ENCODE measurements around the gene PRKAR1A.
A peak's percentile ranks its signal among the peaks of the same experiment; 100 is the strongest.
"Not testable (repeated sequence)": the region's sequence is repeated elsewhere in the genome, so short reads cannot be mapped to it uniquely, and the experiment has no call there.

PRKAR1A gene

GRCh38 chr17:68511671-68512246 is 471 bp upstream of the PRKAR1A start:
- peak; percentile 64 for DNase-seq (ENCODE audit: low read depth)

GRCh38 chr17:68512960-68513474 is 787 bp downstream of the PRKAR1A start:
- no peak for DNase-seq (ENCODE audit: low read depth)

GRCh38 chr17:68513932-68514331 is 1.7 kb downstream of the PRKAR1A start:
- no peak for DNase-seq (ENCODE audit: low read depth)

GRCh38 chr17:68514831-68515635 is 2.8 kb downstream of the PRKAR1A start:
- DNase-seq (ENCODE audit: low read depth): no peak

- no peak for DNase-seq (ENCODE audit: low read depth)
Observed at GRCh38 chr17:68516732-68517131, 4.5 kb downstream of the PRKAR1A start.

GRCh38 chr17:68517605-68518004 is 5.4 kb downstream of the PRKAR1A start:
- DNase-seq (ENCODE audit: low read depth): not testable (repeated sequence)

- DNase-seq (ENCODE audit: low read depth): no peak
Observed at GRCh38 chr17:68518063-68518815, 6.0 kb downstream of the PRKAR1A start.

- not testable (repeated sequence) for DNase-seq (ENCODE audit: low read depth)
Observed at GRCh38 chr17:68519051-68519450, 6.8 kb downstream of the PRKAR1A start.

GRCh38 chr17:68519911-68520310 is 7.7 kb downstream of the PRKAR1A start:
- DNase-seq (ENCODE audit: low read depth): no peak

GRCh38 chr17:68522266-68522665 is 10.0 kb downstream of the PRKAR1A start:
- DNase-seq (ENCODE audit: low read depth): no peak

GRCh38 chr17:68526548-68526947 is 14.3 kb downstream of the PRKAR1A start:
- no peak for DNase-seq (ENCODE audit: low read depth)

- DNase-seq (ENCODE audit: low read depth): no peak
Observed at GRCh38 chr17:68527314-68527713, 15.1 kb downstream of the PRKAR1A start.

- no peak for DNase-seq (ENCODE audit: low read depth)
Observed at GRCh38 chr17:68531252-68531651, 19.0 kb downstream of the PRKAR1A start.

- DNase-seq (ENCODE audit: low read depth): no peak
Observed at GRCh38 chr17:68532826-68533225, 20.6 kb downstream of the PRKAR1A start.

GRCh38 chr17:68533887-68534694 is 21.9 kb downstream of the PRKAR1A start:
- DNase-seq (ENCODE audit: low read depth): no peak

GRCh38 chr17:68534695-68535088 is 22.5 kb downstream of the PRKAR1A start:
- DNase-seq (ENCODE audit: low read depth): no peak

GRCh38 chr17:68535922-68536321 is 23.7 kb downstream of the PRKAR1A start:
- DNase-seq (ENCODE audit: low read depth): no peak

GRCh38 chr17:68539548-68540467 is 27.6 kb downstream of the PRKAR1A start:
- DNase-seq (ENCODE audit: low read depth): no peak

- no peak for DNase-seq (ENCODE audit: low read depth)
Observed at GRCh38 chr17:68540981-68541380, 28.8 kb downstream of the PRKAR1A start.

GRCh38 chr17:68541816-68542215 is 29.6 kb downstream of the PRKAR1A start:
- DNase-seq (ENCODE audit: low read depth): no peak

Data from stimulated activated CD8-positive, alpha-beta memory T cell treated with anti-CD3 and anti-CD28 coated beads, Interleukin-4, amount 100 ng/mL, for 24 hours (primary cell).